WTC11 (cell line): ENCODE measurements around the gene L3HYPDH.

ENCODE experiments used
- ESRRA ChIP-seq: sonication (generic); formaldehyde crosslinking; IDR thresholded peaks from 2 replicates; pipeline ENCODE4 v1.8.1; 2022; ENCODE audit warnings: mild to moderate bottlenecking, missing genetic modification reagents, borderline replicate concordance
- FOXJ3 ChIP-seq: sonication (generic); formaldehyde crosslinking; IDR thresholded peaks from 2 replicates; pipeline ENCODE4 v1.9.0; 2021; ENCODE audit warnings: missing genetic modification reagents, mild to moderate bottlenecking, borderline replicate concordance
- JUN ChIP-seq: sonication (generic); formaldehyde crosslinking; IDR thresholded peaks from 2 replicates; pipeline ENCODE4 v1.8.0; 2023; ENCODE audit warnings: mild to moderate bottlenecking, missing genetic modification reagents
- NFE2L1 ChIP-seq: sonication (generic); formaldehyde crosslinking; IDR thresholded peaks from 2 replicates; pipeline ENCODE4 v1.8.1; 2023; ENCODE audit warnings: missing genetic modification reagents
- SMAD3 ChIP-seq: sonication (generic); formaldehyde crosslinking; IDR thresholded peaks from 2 replicates; pipeline ENCODE4 v1.8.0; 2022; ENCODE audit warnings: missing genetic modification reagents, mild to moderate bottlenecking, borderline replicate concordance
- SMAD4 ChIP-seq: sonication (generic); formaldehyde crosslinking; IDR thresholded peaks from 2 replicates; pipeline ENCODE4 v1.8.0; 2022; ENCODE audit warnings: mild to moderate bottlenecking, missing genetic modification reagents
- ZNF121 ChIP-seq: sonication (generic); formaldehyde crosslinking; IDR thresholded peaks from 2 replicates; pipeline ENCODE4 v1.8.0; 2023; ENCODE audit warnings: missing genetic modification reagents
- TF ChIP-seq, protein P1 (sequence below): sonication (generic); formaldehyde crosslinking; IDR thresholded peaks from 2 replicates; pipeline ENCODE4 v1.8.1; 2022; ENCODE audit warnings: missing genetic modification reagents, borderline replicate concordance
- TF ChIP-seq, protein P2 (sequence below): sonication (generic); formaldehyde crosslinking; IDR thresholded peaks from 2 replicates; pipeline ENCODE4 v1.8.1; 2023; ENCODE audit warnings: mild to moderate bottlenecking, moderate library complexity, missing genetic modification reagents
- TF ChIP-seq, protein P3 (sequence below): fragments of 200-600 bp; IDR thresholded peaks from 2 replicates; pipeline ENCODE4 v1.8.0; 2022; ENCODE audit warnings: antibody characterized with exemption
- TF ChIP-seq, protein P4 (sequence below): sonication (generic); formaldehyde crosslinking; IDR thresholded peaks from 2 replicates; pipeline ENCODE4 v1.8.0; 2022; ENCODE audit warnings: mild to moderate bottlenecking, missing genetic modification reagents

DNA sequence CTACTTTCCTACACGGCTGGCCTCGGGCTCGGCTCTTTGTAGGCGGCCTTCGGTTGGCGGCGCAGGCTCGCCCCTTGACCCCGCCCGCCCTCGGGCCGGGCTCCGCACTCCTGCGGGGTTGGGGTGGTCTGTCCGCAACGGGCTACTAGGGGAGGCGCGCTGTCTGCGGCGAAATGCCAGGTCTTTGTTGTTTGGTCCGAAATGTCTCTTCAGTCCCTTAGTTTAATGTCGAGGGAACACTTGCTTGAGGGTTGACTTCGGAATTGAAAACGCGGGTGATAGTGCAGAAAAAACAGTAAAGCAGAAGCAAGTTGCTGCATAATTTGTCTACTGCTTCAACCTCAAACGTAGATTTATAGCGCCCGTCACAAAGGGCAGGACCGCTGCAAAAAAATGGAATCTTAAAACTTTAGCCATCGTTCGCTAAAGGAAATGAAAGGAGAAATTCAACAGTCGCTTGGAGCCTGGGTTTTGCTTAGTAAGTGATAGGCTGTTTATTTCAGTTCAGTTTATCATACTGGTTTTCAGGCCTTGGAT is 499 bp upstream of the L3HYPDH start:
- TF ChIP-seq, protein P1, sequence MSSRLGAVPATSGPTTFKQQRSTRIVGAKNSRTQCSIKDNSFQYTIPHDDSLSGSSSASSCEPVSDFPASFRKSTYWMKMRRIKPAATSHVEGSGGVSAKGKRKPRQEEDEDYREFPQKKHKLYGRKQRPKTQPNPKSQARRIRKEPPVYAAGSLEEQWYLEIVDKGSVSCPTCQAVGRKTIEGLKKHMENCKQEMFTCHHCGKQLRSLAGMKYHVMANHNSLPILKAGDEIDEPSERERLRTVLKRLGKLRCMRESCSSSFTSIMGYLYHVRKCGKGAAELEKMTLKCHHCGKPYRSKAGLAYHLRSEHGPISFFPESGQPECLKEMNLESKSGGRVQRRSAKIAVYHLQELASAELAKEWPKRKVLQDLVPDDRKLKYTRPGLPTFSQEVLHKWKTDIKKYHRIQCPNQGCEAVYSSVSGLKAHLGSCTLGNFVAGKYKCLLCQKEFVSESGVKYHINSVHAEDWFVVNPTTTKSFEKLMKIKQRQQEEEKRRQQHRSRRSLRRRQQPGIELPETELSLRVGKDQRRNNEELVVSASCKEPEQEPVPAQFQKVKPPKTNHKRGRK (CRISPR knock-in tag): no peak
- TF ChIP-seq, protein P2, sequence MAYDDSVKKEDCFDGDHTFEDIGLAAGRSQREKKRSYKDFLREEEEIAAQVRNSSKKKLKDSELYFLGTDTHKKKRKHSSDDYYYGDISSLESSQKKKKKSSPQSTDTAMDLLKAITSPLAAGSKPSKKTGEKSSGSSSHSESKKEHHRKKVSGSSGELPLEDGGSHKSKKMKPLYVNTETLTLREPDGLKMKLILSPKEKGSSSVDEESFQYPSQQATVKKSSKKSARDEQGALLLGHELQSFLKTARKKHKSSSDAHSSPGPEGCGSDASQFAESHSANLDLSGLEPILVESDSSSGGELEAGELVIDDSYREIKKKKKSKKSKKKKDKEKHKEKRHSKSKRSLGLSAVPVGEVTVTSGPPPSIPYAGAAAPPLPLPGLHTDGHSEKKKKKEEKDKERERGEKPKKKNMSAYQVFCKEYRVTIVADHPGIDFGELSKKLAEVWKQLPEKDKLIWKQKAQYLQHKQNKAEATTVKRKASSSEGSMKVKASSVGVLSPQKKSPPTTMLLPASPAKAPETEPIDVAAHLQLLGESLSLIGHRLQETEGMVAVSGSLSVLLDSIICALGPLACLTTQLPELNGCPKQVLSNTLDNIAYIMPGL (CRISPR knock-in tag): no peak
- TF ChIP-seq FOXJ3 (CRISPR knock-in tag): no peak
- no peak for TF ChIP-seq SMAD3 (CRISPR knock-in tag)
- TF ChIP-seq, protein P3, sequence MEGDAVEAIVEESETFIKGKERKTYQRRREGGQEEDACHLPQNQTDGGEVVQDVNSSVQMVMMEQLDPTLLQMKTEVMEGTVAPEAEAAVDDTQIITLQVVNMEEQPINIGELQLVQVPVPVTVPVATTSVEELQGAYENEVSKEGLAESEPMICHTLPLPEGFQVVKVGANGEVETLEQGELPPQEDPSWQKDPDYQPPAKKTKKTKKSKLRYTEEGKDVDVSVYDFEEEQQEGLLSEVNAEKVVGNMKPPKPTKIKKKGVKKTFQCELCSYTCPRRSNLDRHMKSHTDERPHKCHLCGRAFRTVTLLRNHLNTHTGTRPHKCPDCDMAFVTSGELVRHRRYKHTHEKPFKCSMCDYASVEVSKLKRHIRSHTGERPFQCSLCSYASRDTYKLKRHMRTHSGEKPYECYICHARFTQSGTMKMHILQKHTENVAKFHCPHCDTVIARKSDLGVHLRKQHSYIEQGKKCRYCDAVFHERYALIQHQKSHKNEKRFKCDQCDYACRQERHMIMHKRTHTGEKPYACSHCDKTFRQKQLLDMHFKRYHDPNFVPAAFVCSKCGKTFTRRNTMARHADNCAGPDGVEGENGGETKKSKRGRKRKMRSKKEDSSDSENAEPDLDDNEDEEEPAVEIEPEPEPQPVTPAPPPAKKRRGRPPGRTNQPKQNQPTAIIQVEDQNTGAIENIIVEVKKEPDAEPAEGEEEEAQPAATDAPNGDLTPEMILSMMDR: no peak
- no peak for TF ChIP-seq JUN (CRISPR knock-in tag)
- TF ChIP-seq, protein P4, sequence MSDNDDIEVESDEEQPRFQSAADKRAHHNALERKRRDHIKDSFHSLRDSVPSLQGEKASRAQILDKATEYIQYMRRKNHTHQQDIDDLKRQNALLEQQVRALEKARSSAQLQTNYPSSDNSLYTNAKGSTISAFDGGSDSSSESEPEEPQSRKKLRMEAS (CRISPR knock-in tag): no peak
- no peak for TF ChIP-seq NFE2L1 (CRISPR knock-in tag)
- TF ChIP-seq ESRRA (CRISPR knock-in tag): no peak
- TF ChIP-seq SMAD4: no peak
- no peak for TF ChIP-seq ZNF121 (CRISPR knock-in tag)
